T47D (cell line): Measurements from ENCODE around the gene MS4A13.

Experiments used
- DNase-seq, 2 experiments: peaks; one replicate each; pipeline versions ENCODE4 v3.0.0 to v3.0.0-alpha.2; 2011 to 2012; ENCODE audit warnings: low read depth in 1 of 2, low spot score in 1 of 2
- JUND ChIP-seq: IDR thresholded peaks from 2 replicates; pipeline ENCODE4 v1.6.1; 2012; ENCODE audit warnings: low read depth
- in situ Hi-C: cut with HindIII; loops from 2 replicates; pipeline ENCODE4 v1.10.0; 2016; ENCODE audit warnings: low sequenced_read_pairs, low pct_unique_long_range_greater_than_20kb

Gene MS4A13

DNA sequence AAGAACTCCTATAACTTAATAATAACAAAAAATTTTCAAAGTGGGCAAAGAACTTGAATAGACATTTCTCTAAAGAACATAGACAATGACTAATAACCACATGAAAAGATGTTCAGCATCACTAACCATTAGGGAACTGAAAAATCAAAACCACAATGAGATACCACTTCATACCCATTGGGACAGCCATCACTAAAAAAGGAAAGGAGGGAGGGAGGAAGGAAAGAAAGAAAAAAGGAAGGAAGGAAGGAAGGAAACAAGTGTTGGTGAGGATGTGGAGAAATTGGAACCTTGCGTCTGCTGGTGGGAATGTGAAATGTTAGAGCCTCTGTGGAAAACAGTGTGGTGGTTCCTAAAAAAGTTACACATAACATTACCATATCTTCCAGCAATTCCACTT is 55.8 kb downstream of the MS4A13 start:
- no peak for DNase-seq
- no peak for TF ChIP-seq JUND
- in situ Hi-C loops: no loop called here

DNA sequence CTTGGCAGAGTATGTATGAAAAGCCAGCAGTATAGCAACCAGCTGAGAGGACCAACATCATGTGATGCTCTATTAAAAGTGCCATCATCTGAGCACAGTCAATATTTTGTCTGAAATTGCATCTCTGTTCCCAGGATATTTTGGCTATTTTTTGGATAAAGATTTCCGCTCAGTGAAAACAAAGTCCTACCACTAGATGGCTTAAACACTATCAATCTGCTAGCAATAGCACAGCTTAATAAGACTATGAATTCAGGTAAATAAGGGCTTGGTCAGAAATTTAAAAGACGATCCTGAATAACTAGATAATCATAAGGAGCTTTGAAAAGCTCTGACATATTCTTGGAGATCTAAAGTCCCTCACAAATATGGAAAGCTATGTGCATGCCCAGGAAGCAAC is 74.4 kb downstream of the MS4A13 start:
- in situ Hi-C loops: no loop called here
- no peak for TF ChIP-seq JUND
- no peak for DNase-seq
